Skeletal muscle cell (primary cell): ENCODE results near the gene TUBA3C.

Source experiments
- DNase-seq: peaks from one replicate; pipeline ENCODE4 v3.0.0-alpha.2; 2010; ENCODE audit warnings: low read depth
- H3K4me3 ChIP-seq: 2 replicates; pipeline ENCODE4 v1.5.1; 2011; ENCODE audit warnings: low read depth, mild to moderate bottlenecking, control low read depth, low read length, moderate library complexity

TUBA3C gene

GRCh38 chr13:19169991-19170390 is 11.6 kb downstream of the TUBA3C start:
- H3K4me3 ChIP-seq = no peak overlapping the region
- DNase-seq = no peak

GRCh38 chr13:19169496-19169895 is 12.1 kb downstream of the TUBA3C start:
- H3K4me3 ChIP-seq = no peak overlapping the region

GRCh38 chr13:19161308-19161707 is 20.3 kb downstream of the TUBA3C start:
- no peak overlapping the region for H3K4me3 ChIP-seq
- DNase-seq = no peak

More at GRCh38 chr13:19169496-19169895, 12.1 kb downstream of the TUBA3C start:
- DNase-seq = no peak

GRCh38 chr13:19159761-19160420 is 21.7 kb downstream of the TUBA3C start:
- no peak overlapping the region for H3K4me3 ChIP-seq
- DNase-seq = no peak

- H3K4me3 ChIP-seq = no peak overlapping the region
- DNase-seq = no peak
Observed at GRCh38 chr13:19159181-19159580, 22.4 kb downstream of the TUBA3C start.

- H3K4me3 ChIP-seq = no peak overlapping the region
- no peak for DNase-seq
Observed at GRCh38 chr13:19158526-19159174, 23.0 kb downstream of the TUBA3C start.

- no peak overlapping the region for H3K4me3 ChIP-seq
- DNase-seq = no peak
Observed at GRCh38 chr13:19158006-19158405, 23.6 kb downstream of the TUBA3C start.

GRCh38 chr13:19157461-19157860 is 24.2 kb downstream of the TUBA3C start:
- no peak for DNase-seq
- H3K4me3 ChIP-seq = no peak overlapping the region

GRCh38 chr13:19156013-19156825 is 25.4 kb downstream of the TUBA3C start:
- no peak for DNase-seq
- H3K4me3 ChIP-seq = no peak overlapping the region

GRCh38 chr13:19155321-19155861 is 26.2 kb downstream of the TUBA3C start:
- H3K4me3 ChIP-seq = no peak overlapping the region
- no peak for DNase-seq

- no peak for DNase-seq
- H3K4me3 ChIP-seq = no peak overlapping the region
Observed at GRCh38 chr13:19154843-19155242, 26.8 kb downstream of the TUBA3C start.

- no peak for DNase-seq
- H3K4me3 ChIP-seq = no peak overlapping the region
Observed at GRCh38 chr13:19153782-19154450, 27.7 kb downstream of the TUBA3C start.

GRCh38 chr13:19152403-19152802 is 29.2 kb downstream of the TUBA3C start:
- no peak overlapping the region for H3K4me3 ChIP-seq
- DNase-seq = no peak

GRCh38 chr13:19151581-19152263 is 29.9 kb downstream of the TUBA3C start:
- H3K4me3 ChIP-seq = no peak overlapping the region
- no peak for DNase-seq

GRCh38 chr13:19150712-19151228 is 30.9 kb downstream of the TUBA3C start:
- DNase-seq = no peak
- H3K4me3 ChIP-seq = no peak overlapping the region

GRCh38 chr13:19150226-19150625 is 31.4 kb downstream of the TUBA3C start:
- no peak for DNase-seq
- no peak overlapping the region for H3K4me3 ChIP-seq

GRCh38 chr13:19148561-19148960 is 33.1 kb downstream of the TUBA3C start:
- H3K4me3 ChIP-seq = no peak overlapping the region
- DNase-seq = no peak
